SU-DHL-6 (cell line): ENCODE results near the gene TRPM2.

Experiments used
- H2AFZ ChIP-seq: fragments of 200-600 bp; sonication (generic); 2 replicates; pipeline ENCODE4 v1.6.1; 2014; ENCODE audit warnings: low read depth, mild to moderate bottlenecking, moderate library complexity, mixed read lengths, antibody characterized with exemption, low read length; ENCODE audit not compliant: severe bottlenecking
- H3F3A ChIP-seq: fragments of 200-600 bp; shearing (Covaris generic); 2 replicates; pipeline ENCODE4 v1.6.0; 2016; ENCODE audit warnings: antibody characterized with exemption, mild to moderate bottlenecking; ENCODE audit not compliant: insufficient read depth
- H3K27ac ChIP-seq: fragments of 200-600 bp; sonication (generic); 2 replicates; pipeline ENCODE4 v1.5.1; 2016; ENCODE audit warnings: low read depth, mild to moderate bottlenecking, low read length, moderate library complexity, mixed read lengths
- H3K27me3 ChIP-seq: fragments of 200-600 bp; sonication (generic), shearing (Covaris generic); 2 replicates; pipeline ENCODE4 v1.6.0; 2014; ENCODE audit warnings: mild to moderate bottlenecking, low read length
- H3K36me3 ChIP-seq: fragments of 200-600 bp; sonication (generic); 2 replicates; pipeline ENCODE4 v1.6.1; 2014; ENCODE audit warnings: mild to moderate bottlenecking, low read length, mixed read lengths
- H3K4me2 ChIP-seq: fragments of 300-600, 200-600 bp; shearing (Covaris generic), sonication (generic); 2 replicates; pipeline ENCODE4 v1.6.0; 2014; ENCODE audit warnings: low read length, low read depth, mild to moderate bottlenecking; ENCODE audit not compliant: poor library complexity, severe bottlenecking
- H3K4me3 ChIP-seq: fragments of 200-600 bp; sonication (generic); 2 replicates; pipeline ENCODE4 v1.5.1; 2014; ENCODE audit warnings: antibody characterized with exemption, low read length, mild to moderate bottlenecking, mixed read lengths; ENCODE audit not compliant: insufficient read depth, poor library complexity, severe bottlenecking
- H3K79me2 ChIP-seq: fragments of 200-600 bp; sonication (generic); 2 replicates; pipeline ENCODE4 v1.6.1; 2014; ENCODE audit warnings: mild to moderate bottlenecking, low read length, moderate library complexity; ENCODE audit not compliant: insufficient read depth
- H3K9ac ChIP-seq: fragments of 200-600 bp; sonication (generic); 2 replicates; pipeline ENCODE4 v1.7.0; 2014; ENCODE audit warnings: mild to moderate bottlenecking, low read length
- H3K9me2 ChIP-seq: fragments of 200-600 bp; sonication (generic); replicated peaks from 2 replicates; pipeline ENCODE4 v1.6.1; 2014; ENCODE audit warnings: low read length; ENCODE audit not compliant: insufficient read depth
- H3K9me3 ChIP-seq: fragments of 200-600 bp; sonication (generic); 2 replicates; pipeline ENCODE4 v1.6.1; 2014; ENCODE audit warnings: low read length, mixed read lengths; ENCODE audit not compliant: insufficient read depth
- H4K20me1 ChIP-seq: fragments of 200-600 bp; sonication (generic); 2 replicates; pipeline ENCODE4 v1.6.1; 2014; ENCODE audit warnings: low read depth, mild to moderate bottlenecking, antibody characterized with exemption, low read length, moderate library complexity, mixed read lengths
- CTCF ChIP-seq: fragments of 200-600 bp; sonication (generic); IDR thresholded peaks from one replicate; pipeline ENCODE4 v1.5.1; 2017; ENCODE audit warnings: antibody characterized with exemption, mild to moderate bottlenecking, low read length, moderate library complexity; ENCODE audit not compliant: insufficient read depth, poor library complexity, severe bottlenecking
- EZH2phosphoT487 ChIP-seq: fragments of 200-600 bp; sonication (generic), shearing (Covaris generic); conservative IDR thresholded peaks from 2 replicates; pipeline ENCODE4 v1.6.1; 2018; ENCODE audit warnings: mild to moderate bottlenecking, antibody characterized with exemption, low read length, moderate library complexity, mixed read lengths

Gene TRPM2

DNA sequence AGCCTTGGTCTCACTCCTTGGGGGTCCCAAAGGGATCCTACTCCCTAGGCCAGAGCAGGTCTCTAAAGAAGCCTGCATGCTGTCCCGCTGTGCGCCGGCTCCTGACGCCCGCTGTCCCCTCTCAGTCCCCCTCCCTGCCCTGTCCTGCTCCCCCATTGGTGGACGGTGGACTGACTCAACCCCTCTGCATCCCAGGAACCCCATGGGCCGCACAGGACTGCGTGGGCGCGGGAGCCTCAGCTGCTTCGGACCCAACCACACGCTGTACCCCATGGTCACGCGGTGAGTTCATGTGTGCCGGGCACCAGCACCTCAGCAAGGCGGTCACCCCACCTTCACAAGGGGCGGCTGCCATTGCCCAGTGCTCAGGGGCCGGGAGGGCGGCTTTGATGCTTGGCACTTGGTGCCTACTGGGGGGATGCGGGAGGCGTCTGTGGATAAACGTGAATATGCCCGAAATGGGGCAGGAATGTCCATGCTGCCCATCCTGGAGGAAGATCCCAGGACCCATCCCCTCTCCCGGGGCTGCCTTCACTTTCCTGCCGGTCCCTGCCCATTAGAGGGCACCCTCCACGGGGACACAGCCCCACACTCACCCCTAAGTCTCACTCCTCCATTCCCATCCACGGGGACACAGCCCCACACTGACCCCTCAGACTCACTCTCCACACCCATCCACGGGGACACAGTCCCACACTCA, 81.7 kb downstream of the TRPM2 start:
- no peaks in the 10 kb centered on the region for H4K20me1 ChIP-seq
- H3K9me3 ChIP-seq: no peaks in the 10 kb centered on the region
- H3K27ac ChIP-seq: no peak overlapping the region
- H3K9ac ChIP-seq: no peak overlapping the region
- no peak overlapping the region for H3K4me3 ChIP-seq
- H3F3A ChIP-seq: no peaks in the 10 kb centered on the region
- H3K9me2 ChIP-seq: no peaks in the 10 kb centered on the region
- no peaks in the 10 kb centered on the region for H3K79me2 ChIP-seq
- no peak overlapping the region for H3K4me2 ChIP-seq
- H3K27me3 ChIP-seq: no peaks in the 10 kb centered on the region
- H3K36me3 ChIP-seq: no peaks in the 10 kb centered on the region
- TF ChIP-seq CTCF: no peak
- no peak for TF ChIP-seq EZH2phosphoT487
- no peak overlapping the region for H2AFZ ChIP-seq

DNA sequence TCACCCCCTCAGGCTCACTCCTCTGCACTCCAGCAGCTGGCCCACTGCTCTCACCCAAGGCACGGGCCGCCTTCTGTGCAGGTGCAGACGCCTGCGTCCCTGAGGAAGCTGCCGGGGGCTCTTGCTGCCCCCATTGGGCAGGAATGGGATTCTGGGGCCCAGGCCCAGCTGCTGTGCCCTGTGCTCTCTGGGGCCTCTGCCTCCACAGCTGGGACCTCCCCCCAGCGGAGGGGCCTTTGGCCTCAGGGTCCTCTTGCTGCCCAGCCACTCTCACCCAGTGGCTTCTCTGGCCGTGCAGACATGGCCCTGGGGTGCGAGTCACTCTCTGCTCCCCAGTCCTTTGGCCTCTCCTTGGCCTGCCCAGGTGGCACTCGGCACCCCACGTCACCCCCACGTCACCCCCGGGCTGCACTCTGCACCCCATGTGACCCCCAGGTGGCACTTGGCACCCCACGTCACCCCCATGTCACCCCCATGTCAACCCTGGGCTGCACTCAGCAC, 82.7 kb downstream of the TRPM2 start:
- no peaks in the 10 kb centered on the region for H4K20me1 ChIP-seq
- no peaks in the 10 kb centered on the region for H3K9me2 ChIP-seq
- H3F3A ChIP-seq: no peaks in the 10 kb centered on the region
- no peak overlapping the region for H3K27ac ChIP-seq
- H3K27me3 ChIP-seq: no peaks in the 10 kb centered on the region
- H3K79me2 ChIP-seq: no peaks in the 10 kb centered on the region
- H2AFZ ChIP-seq: no peak overlapping the region
- H3K4me2 ChIP-seq: no peak overlapping the region
- no peaks in the 10 kb centered on the region for H3K36me3 ChIP-seq
- TF ChIP-seq CTCF (no peak), EZH2phosphoT487 (no peak)
- H3K4me3 ChIP-seq: no peak overlapping the region
- H3K9ac ChIP-seq: no peak overlapping the region
- no peaks in the 10 kb centered on the region for H3K9me3 ChIP-seq

- Histone ChIP-seq H3K27ac (no peak overlapping the region), H3K36me3 (no peaks in the 10 kb centered on the region)
- TF ChIP-seq CTCF: no peak
Measured at GRCh38 chr21:44436958-44437357, 83.5 kb downstream of the TRPM2 start.

More at GRCh38 chr21:44436958-44437357, 83.5 kb downstream of the TRPM2 start:
- no peaks in the 10 kb centered on the region for H3K79me2 ChIP-seq
- H2AFZ ChIP-seq: no peak overlapping the region
- H3K4me2 ChIP-seq: no peak overlapping the region
- H3K27me3 ChIP-seq: no peaks in the 10 kb centered on the region
- H3K4me3 ChIP-seq: no peak overlapping the region
- no peaks in the 10 kb centered on the region for H3F3A ChIP-seq
- H3K9me3 ChIP-seq: no peaks in the 10 kb centered on the region
- H3K9me2 ChIP-seq: no peaks in the 10 kb centered on the region
- H3K9ac ChIP-seq: no peak overlapping the region
- H4K20me1 ChIP-seq: no peaks in the 10 kb centered on the region
